ENCODE measurements around the gene CDCA4.

GRCh38 chr14:105039458-105040205 is 18.7 kb upstream of the CDCA4 start:
- no peak for TF ChIP-seq CTCF (IDR thresholded peaks at IDR 0.05)
- no peak for TF ChIP-seq POLR2AphosphoS5 (IDR thresholded peaks at IDR 0.05)
- no peak for TF ChIP-seq EP300 (IDR thresholded peaks at IDR 0.05)
